Lower leg skin (tissue), 3 donors: Measurements from ENCODE around the gene MCAT.

Source experiments
- CTCF ChIP-seq, 3 donors: fragments of 450-650 bp; IDR thresholded peaks; one replicate each; pipeline ENCODE4 v1.5.1; 2016; ENCODE audit warnings: antibody characterized with exemption in 3 of 3, mild to moderate bottlenecking in 3 of 3, moderate library complexity in 2 of 3
- POLR2A ChIP-seq, 2 donors: fragments of 450-650 bp; IDR thresholded peaks; one replicate each; pipeline ENCODE4 v1.6.1; 2016 to 2017; ENCODE audit warnings: antibody characterized with exemption in 2 of 2, mild to moderate bottlenecking in 1 of 2, moderate library complexity in 1 of 2

- TF ChIP-seq CTCF (IDR thresholded peaks at IDR 0.05) (no peak), POLR2A (IDR thresholded peaks at IDR 0.05) (no peak)
Measured at GRCh38 chr22:43164636-43165035, 21.4 kb upstream of the MCAT start.
